ENCODE results near the gene SCEL. TPM values are rescaled to one million over a fixed set of nuclear protein-coding genes. Genes with fewer than 3 reads are reported as not detected.

The SCEL gene

GRCh38 chr13:77687799-77688198 lies 152.3 kb downstream of the SCEL start:
- Histone ChIP-seq H3K36me3 (ENCODE audit: control insufficient read depth, insufficient read depth, low read length) (no peaks in the 10 kb centered on the region), H2BK120ac (ENCODE audit: low read depth, low read length) (no peak overlapping the region), H2BK5ac (ENCODE audit: low read length) (no peak overlapping the region), H2BK15ac (replicated peaks; ENCODE audit: low read depth) (no peak overlapping the region), H3K9ac (ENCODE audit: low read length) (no peak overlapping the region), H4K5ac (ENCODE audit: low read length) (no peak overlapping the region), H3K4me1 (ENCODE audit: control insufficient read depth, low read depth, low read length) (no peaks in the 10 kb centered on the region), H3K79me2 (ENCODE audit: control insufficient read depth, insufficient read depth, low read length) (no peaks in the 10 kb centered on the region), H3K27me3 (ENCODE audit: insufficient read depth, low read length, poor library complexity) (no peaks in the 10 kb centered on the region), H3K4ac (ENCODE audit: low read depth, low read length) (no peak overlapping the region), H3K23ac (ENCODE audit: low read length) (no peak overlapping the region), H3K79me1 (ENCODE audit: low read length) (no peaks in the 10 kb centered on the region), H2AK5ac (ENCODE audit: low read length) (no peak overlapping the region), H3K27ac (ENCODE audit: low read depth, low read length) (no peak overlapping the region), H3K4me3 (ENCODE audit: low read length) (no peak overlapping the region), H3K4me2 (ENCODE audit: low read length) (no peak overlapping the region), H4K8ac (ENCODE audit: low read depth, low read length) (no peak overlapping the region), H3K56ac (ENCODE audit: low read length) (no peak overlapping the region), H3K18ac (ENCODE audit: low read length) (no peak overlapping the region)
- no CpG with 5 or more reads among the region's 2 CpGs for WGBS (ENCODE audit: extremely low coverage, insufficient coverage, low lambda C conversion rate)
- DNase-seq = no peak

GRCh38 chr13:77691871-77692270 lies 156.4 kb downstream of the SCEL start:
- Histone ChIP-seq H3K4me2 (ENCODE audit: low read length) (no peak overlapping the region), H3K36me3 (ENCODE audit: control insufficient read depth, insufficient read depth, low read length) (no peaks in the 10 kb centered on the region), H3K4me3 (ENCODE audit: low read length) (no peak overlapping the region), H3K23ac (ENCODE audit: low read length) (no peak overlapping the region), H2BK5ac (ENCODE audit: low read length) (no peak overlapping the region), H3K79me1 (ENCODE audit: low read length) (no peaks in the 10 kb centered on the region), H2AK5ac (ENCODE audit: low read length) (no peak overlapping the region), H3K18ac (ENCODE audit: low read length) (no peak overlapping the region), H4K5ac (ENCODE audit: low read length) (no peak overlapping the region), H3K56ac (ENCODE audit: low read length) (no peak overlapping the region), H4K8ac (ENCODE audit: low read depth, low read length) (no peak overlapping the region), H3K4me1 (ENCODE audit: control insufficient read depth, low read depth, low read length) (no peaks in the 10 kb centered on the region), H2BK120ac (ENCODE audit: low read depth, low read length) (no peak overlapping the region), H3K9ac (ENCODE audit: low read length) (no peak overlapping the region), H3K27ac (ENCODE audit: low read depth, low read length) (no peak overlapping the region), H2BK15ac (replicated peaks; ENCODE audit: low read depth) (no peak overlapping the region), H3K27me3 (ENCODE audit: insufficient read depth, low read length, poor library complexity) (no peaks in the 10 kb centered on the region), H3K79me2 (ENCODE audit: control insufficient read depth, insufficient read depth, low read length) (no peaks in the 10 kb centered on the region), H3K4ac (ENCODE audit: low read depth, low read length) (no peak overlapping the region)
- no CpG with 5 or more reads among the region's 1 CpG for WGBS (ENCODE audit: extremely low coverage, insufficient coverage, low lambda C conversion rate)
- no peak for DNase-seq

- H3K36me3 ChIP-seq (ENCODE audit: control insufficient read depth, insufficient read depth, low read length) = no peaks in the 10 kb centered on the region
Measured at GRCh38 chr13:77692746-77693448, 157.4 kb downstream of the SCEL start.

GRCh38 chr13:77693449-77693940 lies 158.0 kb downstream of the SCEL start:
- H3K4ac ChIP-seq (ENCODE audit: low read depth, low read length) = no peak overlapping the region
- no peak overlapping the region for H3K18ac ChIP-seq (ENCODE audit: low read length)
- H3K27me3 ChIP-seq (ENCODE audit: insufficient read depth, low read length, poor library complexity) = no peaks in the 10 kb centered on the region
- no peak overlapping the region for H2BK120ac ChIP-seq (ENCODE audit: low read depth, low read length)
- H4K5ac ChIP-seq (ENCODE audit: low read length) = no peak overlapping the region
- H2AK5ac ChIP-seq (ENCODE audit: low read length) = no peak overlapping the region
- no peak overlapping the region for H3K23ac ChIP-seq (ENCODE audit: low read length)
- no peak overlapping the region for H2BK5ac ChIP-seq (ENCODE audit: low read length)
- H3K27ac ChIP-seq (ENCODE audit: low read depth, low read length) = no peak overlapping the region
- no peak overlapping the region for H2BK15ac ChIP-seq (replicated peaks; ENCODE audit: low read depth)
- H3K79me2 ChIP-seq (ENCODE audit: control insufficient read depth, insufficient read depth, low read length) = no peaks in the 10 kb centered on the region
- no peak overlapping the region for H3K9ac ChIP-seq (ENCODE audit: low read length)
- no peak for DNase-seq
- H4K8ac ChIP-seq (ENCODE audit: low read depth, low read length) = no peak overlapping the region
- H3K56ac ChIP-seq (ENCODE audit: low read length) = no peak overlapping the region
- no peak overlapping the region for H3K4me3 ChIP-seq (ENCODE audit: low read length)
- H3K79me1 ChIP-seq (ENCODE audit: low read length) = no peaks in the 10 kb centered on the region
- no peaks in the 10 kb centered on the region for H3K36me3 ChIP-seq (ENCODE audit: control insufficient read depth, insufficient read depth, low read length)
- no CpG with 5 or more reads among the region's 2 CpGs for WGBS (ENCODE audit: extremely low coverage, insufficient coverage, low lambda C conversion rate)
- no peak overlapping the region for H3K4me2 ChIP-seq (ENCODE audit: low read length)
- H3K4me1 ChIP-seq (ENCODE audit: control insufficient read depth, low read depth, low read length) = no peaks in the 10 kb centered on the region

More at GRCh38 chr13:77692746-77693448, 157.4 kb downstream of the SCEL start:
- no peak overlapping the region for H2BK5ac ChIP-seq (ENCODE audit: low read length)
- H3K79me2 ChIP-seq (ENCODE audit: control insufficient read depth, insufficient read depth, low read length) = no peaks in the 10 kb centered on the region
- H2BK120ac ChIP-seq (ENCODE audit: low read depth, low read length) = no peak overlapping the region
- H3K27ac ChIP-seq (ENCODE audit: low read depth, low read length) = no peak overlapping the region
- no peaks in the 10 kb centered on the region for H3K27me3 ChIP-seq (ENCODE audit: insufficient read depth, low read length, poor library complexity)
- no CpG with 5 or more reads among the region's 2 CpGs for WGBS (ENCODE audit: extremely low coverage, insufficient coverage, low lambda C conversion rate)
- no peak overlapping the region for H3K9ac ChIP-seq (ENCODE audit: low read length)
- H3K18ac ChIP-seq (ENCODE audit: low read length) = no peak overlapping the region
- no peak overlapping the region for H3K4me3 ChIP-seq (ENCODE audit: low read length)
- H3K79me1 ChIP-seq (ENCODE audit: low read length) = no peaks in the 10 kb centered on the region
- H2AK5ac ChIP-seq (ENCODE audit: low read length) = no peak overlapping the region
- no peak overlapping the region for H4K8ac ChIP-seq (ENCODE audit: low read depth, low read length)
- no peak overlapping the region for H3K56ac ChIP-seq (ENCODE audit: low read length)
- no peak overlapping the region for H4K5ac ChIP-seq (ENCODE audit: low read length)
- H3K4me1 ChIP-seq (ENCODE audit: control insufficient read depth, low read depth, low read length) = no peaks in the 10 kb centered on the region
- no peak for DNase-seq
- H2BK15ac ChIP-seq (replicated peaks; ENCODE audit: low read depth) = no peak overlapping the region
- H3K4ac ChIP-seq (ENCODE audit: low read depth, low read length) = no peak overlapping the region
- H3K23ac ChIP-seq (ENCODE audit: low read length) = no peak overlapping the region
- no peak overlapping the region for H3K4me2 ChIP-seq (ENCODE audit: low read length)

Small RNAs within 50 kb of the gene (small RNA-seq; reads per million reads assigned to genes)
- gene RNY3P7 (ENCODE audit: insufficient read depth) = not detected
- not detected for gene SPTLC1P5 (ENCODE audit: insufficient read depth)

All from mesendoderm (in vitro differentiated cells).